Measurements from ENCODE around the gene MACROD2. TPM values are rescaled to one million over a fixed set of nuclear protein-coding genes. Genes with fewer than 3 reads are reported as not detected.

The MACROD2 gene
- total and polyA plus RNA-seq, 2 of the 4 experiments (the other 2 are of a cell fraction), result not detected

GRCh38 chr20:14706555-14706954 is 711.2 kb downstream of the MACROD2 start:
- CTCF ChIA-PET, result interaction anchor here (1.2 kb wide), 1 partner anchor 37 kb away, joined by 3 read pairs; no protein-coding TSS in a partner anchor
- in situ Hi-C loops (cut with MboI; ENCODE audit: low sequenced_read_pairs), result no loop called here
- H3K9ac ChIP-seq (ENCODE audit: low read depth, low read length), result no peak overlapping the region
- no peaks in the 10 kb centered on the region for H3K79me1 ChIP-seq (ENCODE audit: low read depth in 1 of 2, low read length in 2 of 2)
- dilution Hi-C loops (cut with HindIII; ENCODE audit: low sequenced_read_pairs, unreplicated experiment), result no loop called here
- no peaks in the 10 kb centered on the region for H4K20me1 ChIP-seq (ENCODE audit: insufficient read depth, low read length)
- H2AK5ac ChIP-seq (ENCODE audit: low read depth, low read length), result no peak overlapping the region
- no peak overlapping the region for H3K4me3 ChIP-seq (ENCODE audit: insufficient read depth, low read depth, low read length)
- POLR2A ChIA-PET (ENCODE audit: unreplicated experiment), result no interaction called here
- H3K4ac ChIP-seq (ENCODE audit: low read depth, low read length), result no peak overlapping the region
- no peak overlapping the region for H2BK20ac ChIP-seq (ENCODE audit: low read depth, low read length)
- no peak overlapping the region for H2AFZ ChIP-seq (replicated peaks; ENCODE audit: low read length, poor library complexity)
- H2BK120ac ChIP-seq (ENCODE audit: low read depth, low read length), result no peak overlapping the region
- H4K8ac ChIP-seq (ENCODE audit: low read depth in 2 of 2, low read length in 2 of 2), result no peak overlapping the region
- no peak overlapping the region for H3K56ac ChIP-seq (ENCODE audit: extremely low read depth, insufficient read depth, low read length)
- H3K23ac ChIP-seq (ENCODE audit: low read depth, low read length), result no peak overlapping the region
- no TSS peak for BruUV-seq (replicated peaks)
- no peak overlapping the region for H3K14ac ChIP-seq (replicated peaks; ENCODE audit: low read depth, low read length)
- no peak overlapping the region for H2BK5ac ChIP-seq (ENCODE audit: low read depth, low read length, poor library complexity, severe bottlenecking)
- no peak overlapping the region for H3K4me2 ChIP-seq (ENCODE audit: low read depth, low read length)
- H3K18ac ChIP-seq (ENCODE audit: low read depth, low read length), result no peak overlapping the region
- no peak overlapping the region for H4K91ac ChIP-seq (ENCODE audit: insufficient read depth, low read depth, low read length)
- ATAC-seq (ENCODE audit: low read depth) (no peak), DNase-seq (no peak)
- no peaks in the 10 kb centered on the region for H3K4me1 ChIP-seq (ENCODE audit: control insufficient read depth, insufficient read depth, low read length)
- no peak overlapping the region for H2AK9ac ChIP-seq (replicated peaks; ENCODE audit: low read depth, low read length, poor library complexity)
- no peak overlapping the region for H2BK15ac ChIP-seq (ENCODE audit: low read depth, low read length)
- intact Hi-C loops (cut with micrococcal nuclease), result no loop called here
- no peak overlapping the region for H4K5ac ChIP-seq (ENCODE audit: low read depth, low read length)
- H3K9me1 ChIP-seq (ENCODE audit: insufficient read depth, low read length), result no peaks in the 10 kb centered on the region
- H3K9me3 ChIP-seq (ENCODE audit: control insufficient read depth, insufficient read depth, low read length), result no peaks in the 10 kb centered on the region
- H3K27me3 ChIP-seq (ENCODE audit: control insufficient read depth, insufficient read depth, low read length), result no peaks in the 10 kb centered on the region
- no peak overlapping the region for H3K27ac ChIP-seq (ENCODE audit: insufficient read depth, low read length)
- WGBS, 2 experiments (ENCODE audit: extremely low coverage in 2 of 2, insufficient read length in 1 of 2), result no CpG with 5 or more reads among the region's 5 CpGs
- no peaks in the 10 kb centered on the region for H3K36me3 ChIP-seq (ENCODE audit: control insufficient read depth, insufficient read depth, low read length)
- TF ChIP-seq SMC3 (IDR thresholded peaks at IDR 0.05; ENCODE audit: low read depth, low read length), result no peak
- no peak for TF ChIP-seq MXI1 (IDR thresholded peaks at IDR 0.05; ENCODE audit: borderline replicate concordance, low read depth, low read length)
- TF ChIP-seq CHD1 (IDR thresholded peaks at IDR 0.05; ENCODE audit: low read depth, low read length), result no peak
- no peak for TF ChIP-seq FOS (IDR thresholded peaks at IDR 0.05; ENCODE audit: low read depth, low read length)
- TF ChIP-seq CTCF (conservative IDR thresholded peaks at IDR 0.05; ENCODE audit: low read depth, low read length), result no peak
- no peak for TF ChIP-seq POLR2A (IDR thresholded peaks at IDR 0.05; ENCODE audit: low read depth, low read length)
- no peak for TF ChIP-seq USF2 (IDR thresholded peaks at IDR 0.05; ENCODE audit: low read depth, low read length)
- TF ChIP-seq MAZ (IDR thresholded peaks at IDR 0.05; ENCODE audit: borderline replicate concordance, low read depth, low read length), result no peak
- TF ChIP-seq BHLHE40 (IDR thresholded peaks at IDR 0.05; ENCODE audit: low read depth, low read length), result no peak

Data from IMR-90 (cell line).